NT2/D1 (cell line): ENCODE results near the gene BIRC3.
"Not testable (repeated sequence)": the region's sequence is repeated elsewhere in the genome, so short reads cannot be mapped to it uniquely, and the experiment has no call there.

Experiments
- SUZ12 ChIP-seq: IDR thresholded peaks from 2 replicates; pipeline ENCODE4 v1.6.1; 2011; ENCODE audit not compliant: insufficient read length, insufficient read depth; ENCODE audit errors: extremely low read depth
- YY1 ChIP-seq: IDR thresholded peaks from 2 replicates; pipeline ENCODE4 v1.6.1; 2011; ENCODE audit not compliant: insufficient read length, insufficient read depth
- ZNF274 ChIP-seq: IDR thresholded peaks from 2 replicates; pipeline ENCODE4 v1.6.1; 2011; ENCODE audit warnings: mild to moderate bottlenecking, low read depth, low read length

DNA sequence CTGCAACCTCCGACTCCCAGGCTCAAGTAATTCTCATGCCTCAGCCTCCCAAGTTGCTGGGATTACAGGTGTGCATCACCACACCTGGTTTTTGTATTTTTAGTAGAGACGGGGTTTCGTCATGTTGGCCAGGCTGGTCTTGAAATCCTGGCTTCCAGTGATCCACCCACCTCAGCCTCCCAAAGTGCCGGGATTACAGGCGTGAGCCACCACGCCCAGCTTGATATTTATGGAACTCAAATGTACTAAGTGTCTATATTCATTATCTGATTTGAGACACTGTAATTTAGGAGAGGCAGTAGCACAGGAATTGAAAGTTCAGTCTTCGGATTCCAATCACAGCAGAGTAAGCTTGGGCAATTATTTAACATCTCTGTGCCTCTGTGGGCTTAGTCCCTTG is 24.0 kb downstream of the BIRC3 start:
- not testable (repeated sequence) for TF ChIP-seq SUZ12, YY1, ZNF274
